Brain microvascular endothelial cell (primary cell): Measurements from ENCODE around the gene WFIKKN2.
A peak's percentile ranks its signal among the peaks of the same experiment; 100 is the strongest.

Source experiments
- DNase-seq: peaks from one replicate; pipeline ENCODE4 v3.0.0-alpha.2; 2020
- H3K27ac ChIP-seq: fragments of 250-450 bp; sonication (Bioruptor Pico); 2 replicates; pipeline ENCODE4 v1.5.1; 2020; ENCODE audit warnings: mild to moderate bottlenecking, moderate library complexity
- H3K27me3 ChIP-seq: fragments of 250-450 bp; sonication (Bioruptor Pico); replicated peaks from 2 replicates; pipeline ENCODE4 v1.5.1; 2020; ENCODE audit warnings: mild to moderate bottlenecking
- H3K36me3 ChIP-seq: fragments of 250-450 bp; sonication (Bioruptor Pico); replicated peaks from 2 replicates; pipeline ENCODE4 v1.5.1; 2020; ENCODE audit warnings: mild to moderate bottlenecking
- H3K4me3 ChIP-seq: 2 replicates; pipeline ENCODE4 v1.5.1; 2011; ENCODE audit warnings: low read depth, mild to moderate bottlenecking, control low read depth, low read length, moderate library complexity
- in situ Hi-C: cut with HindIII; loops from 2 replicates; pipeline ENCODE4 v1.10.0; 2017; ENCODE audit warnings: low sequenced_read_pairs, low pct_ligation_motif_present
- TF ChIP-seq, protein P1 (sequence below): IDR thresholded peaks from 2 replicates; pipeline ENCODE4 v1.5.1; 2011; ENCODE audit warnings: low read depth, mild to moderate bottlenecking, moderate library complexity, low read length, control low read depth, inconsistent platforms; ENCODE audit errors: missing control alignments

WFIKKN2 gene

DNA sequence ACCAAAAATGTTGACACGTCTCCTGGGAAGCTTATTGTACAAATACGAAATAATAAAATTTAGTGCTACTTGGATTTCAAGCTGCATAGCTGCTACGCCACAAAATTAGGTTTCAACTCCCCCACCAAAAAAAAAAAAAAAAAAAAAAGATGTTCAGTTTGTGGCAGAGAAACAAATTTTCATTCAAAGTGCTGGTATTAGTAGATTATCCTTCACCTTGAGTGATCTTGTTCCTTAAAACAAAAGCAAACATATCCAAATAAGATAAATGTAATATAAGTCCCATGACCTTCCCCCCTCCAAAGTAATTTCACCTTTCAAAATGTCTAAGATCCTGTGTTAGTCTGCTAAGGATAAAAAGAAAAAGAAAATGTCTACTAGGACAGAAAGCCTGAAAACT, 28.5 kb downstream of the WFIKKN2 start:
- H3K4me3 ChIP-seq, result no peak overlapping the region
- peaks cover 9% of the 10 kb centered on the region for H3K36me3 ChIP-seq
- TF ChIP-seq, protein P1, sequence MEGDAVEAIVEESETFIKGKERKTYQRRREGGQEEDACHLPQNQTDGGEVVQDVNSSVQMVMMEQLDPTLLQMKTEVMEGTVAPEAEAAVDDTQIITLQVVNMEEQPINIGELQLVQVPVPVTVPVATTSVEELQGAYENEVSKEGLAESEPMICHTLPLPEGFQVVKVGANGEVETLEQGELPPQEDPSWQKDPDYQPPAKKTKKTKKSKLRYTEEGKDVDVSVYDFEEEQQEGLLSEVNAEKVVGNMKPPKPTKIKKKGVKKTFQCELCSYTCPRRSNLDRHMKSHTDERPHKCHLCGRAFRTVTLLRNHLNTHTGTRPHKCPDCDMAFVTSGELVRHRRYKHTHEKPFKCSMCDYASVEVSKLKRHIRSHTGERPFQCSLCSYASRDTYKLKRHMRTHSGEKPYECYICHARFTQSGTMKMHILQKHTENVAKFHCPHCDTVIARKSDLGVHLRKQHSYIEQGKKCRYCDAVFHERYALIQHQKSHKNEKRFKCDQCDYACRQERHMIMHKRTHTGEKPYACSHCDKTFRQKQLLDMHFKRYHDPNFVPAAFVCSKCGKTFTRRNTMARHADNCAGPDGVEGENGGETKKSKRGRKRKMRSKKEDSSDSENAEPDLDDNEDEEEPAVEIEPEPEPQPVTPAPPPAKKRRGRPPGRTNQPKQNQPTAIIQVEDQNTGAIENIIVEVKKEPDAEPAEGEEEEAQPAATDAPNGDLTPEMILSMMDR, result no peak
- DNase-seq, result no peak
- no peaks in the 10 kb centered on the region for H3K27me3 ChIP-seq
- in situ Hi-C loops, result no loop called here
- H3K27ac ChIP-seq, result no peak overlapping the region

DNA sequence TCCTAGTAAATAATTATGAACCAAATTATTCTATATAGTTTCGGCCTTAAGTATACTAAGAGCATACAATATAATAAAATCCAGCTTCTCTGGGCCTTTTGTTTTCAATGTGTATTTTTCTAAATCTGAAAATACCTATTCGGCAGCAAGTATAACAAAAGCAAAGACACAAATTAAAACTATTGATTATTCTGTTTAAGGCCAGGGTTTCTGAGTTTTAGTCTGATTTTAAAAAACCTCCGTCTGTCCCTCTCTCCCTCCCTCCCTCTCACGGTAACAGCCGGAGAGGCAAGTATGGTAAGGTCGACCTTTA, 29.3 kb downstream of the WFIKKN2 start:
- DNase-seq, result no peak
- H3K27ac ChIP-seq, result no peak overlapping the region
- TF ChIP-seq, protein P1, result no peak
- in situ Hi-C loops, result no loop called here
- H3K27me3 ChIP-seq, result no peaks in the 10 kb centered on the region
- peaks cover 9% of the 10 kb centered on the region for H3K36me3 ChIP-seq
- peak overlapping the region; percentile 84 for H3K4me3 ChIP-seq

DNA sequence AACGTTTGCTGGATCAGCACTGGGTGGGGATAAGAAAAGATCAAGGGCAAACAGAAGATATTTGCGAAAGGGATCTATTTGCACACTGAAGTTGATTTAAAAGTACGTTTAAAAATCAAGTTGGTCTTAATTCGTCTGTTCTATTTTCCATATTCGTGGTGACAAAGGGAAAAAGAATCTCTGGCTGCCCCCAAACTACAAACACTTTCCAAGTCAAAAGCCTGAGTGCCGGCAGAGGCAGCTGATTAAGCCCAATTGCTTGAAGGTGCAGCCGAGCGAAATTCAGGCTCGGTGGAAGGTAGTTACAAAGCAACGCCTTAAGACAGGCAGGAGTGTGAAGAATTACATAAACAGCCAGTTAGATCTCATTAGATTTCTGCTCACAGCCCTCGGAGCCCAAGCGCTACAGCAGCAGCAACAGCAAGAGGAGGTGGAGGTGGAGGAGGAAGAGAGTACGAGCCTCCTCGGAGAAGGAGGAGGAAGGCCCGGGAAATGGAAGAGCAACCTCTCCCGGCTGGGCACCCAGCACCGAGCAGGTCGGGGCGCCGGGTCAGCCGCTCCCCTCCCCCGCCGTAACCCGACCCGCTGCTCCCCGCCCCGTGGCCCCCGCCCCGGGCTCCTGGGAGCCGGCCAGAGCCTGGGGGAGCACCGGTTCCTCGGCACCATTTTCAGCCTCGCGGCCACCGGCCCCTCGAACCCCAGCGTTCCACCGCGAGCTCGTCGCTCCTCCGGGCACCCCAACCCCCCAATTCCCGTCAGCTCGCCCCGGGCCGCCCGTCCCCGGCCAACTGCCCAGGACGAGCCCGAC, 29.9 kb downstream of the WFIKKN2 start:
- peak overlapping the region; percentile 91 for H3K27ac ChIP-seq
- DNase-seq, result peak; percentile 12
- peaks cover 9% of the 10 kb centered on the region for H3K36me3 ChIP-seq
- in situ Hi-C loops, result no loop called here
- TF ChIP-seq, protein P1, result no peak
- no peaks in the 10 kb centered on the region for H3K27me3 ChIP-seq
- H3K4me3 ChIP-seq, result peak overlapping the region; percentile 84

DNA sequence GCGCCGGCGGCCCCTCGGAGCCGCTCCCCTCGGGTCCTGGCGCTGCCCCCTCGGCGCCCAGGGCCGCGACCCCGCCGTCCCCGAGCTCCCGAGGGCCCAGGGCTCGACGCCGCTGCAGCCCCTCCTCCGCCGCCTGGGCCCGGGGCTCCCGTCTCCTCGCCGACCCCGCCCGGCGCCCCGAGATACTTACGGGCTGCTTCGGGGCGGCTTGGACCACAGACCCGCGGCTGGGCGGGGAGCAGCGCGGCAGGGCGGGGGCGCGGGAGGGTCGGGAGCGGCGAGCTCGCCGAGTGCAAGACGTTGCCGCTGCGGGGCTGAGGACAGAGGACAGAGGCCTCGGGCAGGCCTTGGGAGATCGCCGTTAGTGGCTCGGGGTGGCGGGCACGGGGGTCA, 30.5 kb downstream of the WFIKKN2 start:
- in situ Hi-C loops, result no loop called here
- peak overlapping the region; percentile 91 for H3K27ac ChIP-seq

DNA sequence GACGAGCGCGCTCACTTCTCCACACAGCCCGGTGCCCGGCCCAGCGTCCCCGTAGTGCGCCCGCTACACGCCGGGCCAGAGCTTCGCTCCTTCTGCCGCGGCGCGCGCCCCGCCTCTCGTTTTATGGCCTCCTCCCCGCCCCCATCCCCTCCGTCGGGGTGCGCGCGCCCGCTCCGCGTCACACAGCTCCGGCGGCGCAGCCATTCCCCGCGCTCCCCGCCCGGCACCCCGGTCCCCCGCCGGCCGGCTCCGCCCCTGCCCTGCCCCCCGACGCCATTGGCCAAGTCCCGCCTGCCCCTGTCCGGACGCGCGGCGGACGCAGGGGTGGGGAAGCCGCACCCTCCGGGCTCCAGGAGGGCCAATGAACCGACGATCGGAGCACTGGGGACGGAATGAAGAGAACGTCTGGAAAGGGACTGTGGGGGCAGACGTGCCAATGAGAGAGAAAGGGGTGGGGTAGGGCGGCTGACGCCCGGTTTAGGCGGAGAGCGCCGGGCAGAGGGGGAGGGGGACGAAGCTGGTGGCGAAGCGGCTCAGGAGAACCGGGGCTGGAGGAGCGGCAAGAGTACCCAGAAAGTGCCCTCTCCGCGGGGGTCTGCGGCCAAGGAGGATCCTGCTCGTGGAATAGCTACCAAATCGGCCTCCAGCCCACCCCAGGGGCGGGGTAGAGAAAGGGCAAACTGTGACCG, 31.0 kb downstream of the WFIKKN2 start, which contains the start of gene TOB1:
Gene TOB1, minus strand, starts transcription at position 94 of the 689 bp plus-strand sequence. CDS start 2,337 bp downstream, outside the sequence.
- DNase-seq, result peak; percentile 91
- Histone ChIP-seq H3K27me3 (no peaks in the 10 kb centered on the region), H3K36me3 (peaks cover 9% of the 10 kb centered on the region), H3K4me3 (peak within 1 kb of the TSS; percentile 84), H3K27ac (peak within 1 kb of the TSS; percentile 91)
- in situ Hi-C loops, result no loop called here
- TF ChIP-seq, protein P1, result no peak

More for the DNA sequence above, 30.5 kb downstream of the WFIKKN2 start:
- no peak for DNase-seq
- TF ChIP-seq, protein P1, result no peak
- Histone ChIP-seq H3K27me3 (no peaks in the 10 kb centered on the region), H3K4me3 (peak overlapping the region; percentile 84), H3K36me3 (peaks cover 9% of the 10 kb centered on the region)
